Measurements from ENCODE around the gene EDNRA. TPM values are rescaled to one million over a fixed set of nuclear protein-coding genes. Genes with fewer than 3 reads are reported as not detected.

EDNRA gene
- total RNA-seq, 1 donor from 2014 or later: 41.5 TPM

GRCh38 chr4:147461161-147461560 lies 19.7 kb upstream of the EDNRA start:
- Histone ChIP-seq H3K27ac (no peak overlapping the region), H3K4me3 (no peak overlapping the region), H3K27me3 (no peaks in the 10 kb centered on the region), H3K36me3 (no peaks in the 10 kb centered on the region), H3K4me1 (no peaks in the 10 kb centered on the region), H3K9me3 (no peaks in the 10 kb centered on the region)
- no peak for DNase-seq (ENCODE audit: extremely low spot score in 2 of 2)
- intact Hi-C loops (cut with DNase I): no loop called here
- TF ChIP-seq POLR2A (IDR thresholded peaks at IDR 0.05) (no peak), CTCF (IDR thresholded peaks at IDR 0.05) (no peak), POLR2AphosphoS5 (IDR thresholded peaks at IDR 0.05; ENCODE audit: insufficient read depth in 1 of 2, low read depth in 1 of 2) (no peak)

- H3K36me3 ChIP-seq: no peaks in the 10 kb centered on the region
- no peak overlapping the region for H3K4me3 ChIP-seq
- H3K27me3 ChIP-seq: no peaks in the 10 kb centered on the region
- no peaks in the 10 kb centered on the region for H3K9me3 ChIP-seq
- intact Hi-C loops (cut with DNase I): no loop called here
- no peak for TF ChIP-seq POLR2A (IDR thresholded peaks at IDR 0.05)
- TF ChIP-seq CTCF (IDR thresholded peaks at IDR 0.05): no peak
- TF ChIP-seq POLR2AphosphoS5 (IDR thresholded peaks at IDR 0.05; ENCODE audit: insufficient read depth in 1 of 2, low read depth in 1 of 2): no peak
- peak overlapping the region; percentile 45 for H3K27ac ChIP-seq
- DNase-seq (ENCODE audit: extremely low spot score in 2 of 2): no peak
- H3K4me1 ChIP-seq: no peaks in the 10 kb centered on the region
Observed at GRCh38 chr4:147463065-147463464, 17.8 kb upstream of the EDNRA start.

- TF ChIP-seq POLR2A (IDR thresholded peaks at IDR 0.05) (no peak), CTCF (IDR thresholded peaks at IDR 0.05) (no peak), POLR2AphosphoS5 (IDR thresholded peaks at IDR 0.05; ENCODE audit: insufficient read depth in 1 of 2, low read depth in 1 of 2) (no peak)
- Histone ChIP-seq H3K27ac (no peak overlapping the region), H3K36me3 (no peaks in the 10 kb centered on the region), H3K4me3 (no peak overlapping the region), H3K27me3 (no peaks in the 10 kb centered on the region), H3K9me3 (no peaks in the 10 kb centered on the region), H3K4me1 (no peaks in the 10 kb centered on the region)
- intact Hi-C loops (cut with DNase I): no loop called here
- no peak for DNase-seq (ENCODE audit: extremely low spot score in 2 of 2)
Observed at GRCh38 chr4:147465461-147465860, 15.4 kb upstream of the EDNRA start.

GRCh38 chr4:147477439-147477838 lies 3.5 kb upstream of the EDNRA start:
- no peak overlapping the region for H3K27ac ChIP-seq
- peaks cover 0 to 3% of the 10 kb centered on the region in 2 donors for H3K36me3 ChIP-seq
- no peak for TF ChIP-seq POLR2AphosphoS5 (IDR thresholded peaks at IDR 0.05; ENCODE audit: insufficient read depth in 1 of 2, low read depth in 1 of 2)
- no peak for TF ChIP-seq CTCF (IDR thresholded peaks at IDR 0.05)
- no peak for TF ChIP-seq POLR2A (IDR thresholded peaks at IDR 0.05)
- DNase-seq (ENCODE audit: extremely low spot score in 2 of 2): no peak
- no peaks in the 10 kb centered on the region for H3K9me3 ChIP-seq
- intact Hi-C loops (cut with DNase I): no loop called here
- no peak overlapping the region for H3K4me3 ChIP-seq
- no peaks in the 10 kb centered on the region for H3K27me3 ChIP-seq
- H3K4me1 ChIP-seq: peaks cover 16% of the 10 kb centered on the region

GRCh38 chr4:147479376-147479775 lies 1.5 kb upstream of the EDNRA start:
- intact Hi-C loops (cut with DNase I): no loop called here
- Histone ChIP-seq H3K36me3 (peaks cover 0 to 3% of the 10 kb centered on the region in 2 donors), H3K4me3 (peak overlapping the region in 1 of 2 donors; percentile 54), H3K27ac (peak overlapping the region; percentile 89), H3K27me3 (no peaks in the 10 kb centered on the region), H3K4me1 (peaks cover 26% of the 10 kb centered on the region), H3K9me3 (no peaks in the 10 kb centered on the region)
- DNase-seq (ENCODE audit: extremely low spot score in 2 of 2): no peak
- TF ChIP-seq POLR2A (IDR thresholded peaks at IDR 0.05) (no peak), CTCF (IDR thresholded peaks at IDR 0.05) (no peak), POLR2AphosphoS5 (IDR thresholded peaks at IDR 0.05; ENCODE audit: insufficient read depth in 1 of 2, low read depth in 1 of 2) (no peak)
